GM19351 (cell line): ENCODE data around the gene IQCK.

ENCODE experiments used
- ATAC-seq: cut with Tn5 transposase; IDR thresholded peaks from one replicate; pipeline ENCODE4 v1.9.1; 2021; ENCODE audit warnings: mild to moderate bottlenecking, moderate library complexity; ENCODE audit not compliant: unreplicated experiment

IQCK gene

DNA sequence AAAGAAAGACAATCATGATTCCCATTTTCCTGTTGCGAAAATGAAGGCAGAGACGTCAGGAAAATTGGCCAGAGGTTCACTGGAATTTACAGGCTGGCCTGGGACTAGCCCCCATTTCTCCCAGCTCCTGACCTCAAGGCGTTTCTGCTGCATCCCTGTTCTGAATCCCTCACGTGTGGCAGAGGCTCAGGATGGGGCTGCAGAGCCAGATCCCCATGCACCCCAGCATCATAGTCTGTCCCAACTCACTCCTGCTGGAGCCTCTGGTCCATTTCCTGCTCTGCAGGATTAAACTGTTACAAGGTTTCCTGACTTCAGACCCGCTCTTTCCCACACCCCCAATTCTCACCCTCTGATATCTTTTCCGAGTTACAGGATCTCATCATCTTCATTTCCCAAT lies 163.7 kb downstream of the IQCK start:
- no peak for ATAC-seq

DNA sequence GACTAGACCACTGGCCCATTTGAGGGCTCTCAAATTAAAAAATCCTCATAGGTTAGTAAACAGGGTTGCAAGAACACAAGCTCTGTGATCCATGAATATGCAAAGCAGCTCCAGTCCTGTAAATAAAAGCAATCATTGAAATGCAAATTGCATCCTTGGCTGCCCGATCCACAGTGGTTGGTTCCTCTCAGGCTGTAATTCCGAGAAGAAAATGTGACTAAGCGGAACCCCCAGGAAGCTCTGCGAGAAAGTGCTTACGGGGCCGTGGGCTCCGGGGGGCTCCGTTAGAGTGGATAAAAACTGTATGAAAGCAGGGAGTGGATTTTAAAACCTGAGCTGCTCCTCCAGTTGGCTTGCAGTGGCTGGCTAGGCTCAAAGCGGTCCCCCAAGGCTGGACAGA lies 164.1 kb downstream of the IQCK start:
- ATAC-seq, result no peak

DNA sequence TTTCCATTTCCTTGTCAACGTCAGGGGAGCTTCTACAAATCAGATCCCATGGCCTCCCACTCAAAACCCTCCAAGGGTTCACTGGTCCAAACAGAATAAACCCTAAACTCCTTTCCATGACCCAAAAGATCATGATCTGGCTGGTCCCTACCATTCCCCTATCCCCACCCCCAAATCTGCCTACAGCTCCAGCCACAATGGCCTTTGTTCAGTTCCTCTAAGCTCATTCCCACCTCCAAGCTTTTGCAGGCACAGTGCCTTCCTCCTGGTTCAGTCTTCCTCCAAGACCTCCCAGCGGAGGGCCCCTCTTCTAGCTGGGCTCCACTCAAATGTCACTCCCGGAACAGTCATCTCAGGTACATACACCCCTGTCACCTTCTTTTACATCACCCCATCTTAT lies 164.6 kb downstream of the IQCK start:
- no peak for ATAC-seq

DNA sequence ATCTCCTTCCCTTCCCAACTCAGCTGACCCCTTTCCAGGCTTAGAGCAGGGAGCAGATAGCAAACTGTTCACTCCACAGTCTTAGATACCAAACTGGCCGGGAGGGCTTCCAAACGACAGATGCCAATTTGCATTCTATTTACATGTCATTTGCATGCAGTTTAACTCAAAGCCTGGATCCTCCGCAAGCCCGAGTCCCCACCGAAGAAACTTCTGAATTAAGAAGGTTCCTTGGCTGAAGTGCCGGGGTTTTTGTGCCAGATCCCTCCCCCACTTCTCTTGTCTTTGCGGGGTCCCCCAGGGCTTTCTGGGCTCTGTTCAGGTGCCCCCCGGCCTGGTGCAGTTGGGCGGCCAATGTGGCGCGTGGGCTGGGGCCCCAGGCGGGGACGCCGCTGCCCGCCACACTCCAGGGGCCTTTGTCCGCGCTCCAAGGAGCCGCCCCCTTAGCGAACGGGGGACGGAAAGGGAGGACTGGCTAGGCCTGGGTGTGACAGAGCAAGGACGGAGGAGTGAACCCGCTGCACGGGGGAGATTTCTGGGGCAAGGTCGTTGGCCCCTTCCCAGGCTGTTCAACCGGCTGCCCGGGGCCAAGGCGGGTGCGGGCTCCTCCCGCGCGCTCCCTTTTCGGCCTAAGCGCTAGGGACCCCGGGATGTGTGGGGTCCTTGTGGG lies 165.4 kb downstream of the IQCK start:
- no peak for ATAC-seq

DNA sequence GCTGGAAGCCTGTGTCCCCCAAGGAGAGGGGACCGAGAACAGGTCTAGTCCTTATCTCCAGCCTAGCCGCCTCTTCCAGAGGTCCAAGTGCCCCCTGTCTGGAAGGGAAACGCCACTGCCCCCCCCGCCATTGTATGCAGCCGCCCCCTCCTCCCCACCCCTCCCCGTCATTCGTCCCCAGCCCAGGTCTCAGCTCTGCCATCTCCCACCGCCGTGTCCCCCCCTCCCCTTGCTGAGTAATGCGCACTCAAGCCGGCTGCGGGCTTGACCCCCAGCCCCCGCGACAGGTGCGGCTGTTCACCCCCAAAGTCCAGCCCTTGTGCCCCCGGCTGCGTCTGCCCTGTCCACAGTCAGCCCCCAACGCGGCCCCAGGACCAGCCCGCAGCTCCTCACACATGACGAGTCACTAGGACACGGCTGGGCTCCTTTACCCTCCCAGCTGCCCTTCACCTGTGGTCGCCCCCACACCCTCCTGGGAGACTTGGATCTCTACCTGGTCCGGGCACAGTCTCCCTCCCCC lies 166.0 kb downstream of the IQCK start:
- no peak for ATAC-seq

DNA sequence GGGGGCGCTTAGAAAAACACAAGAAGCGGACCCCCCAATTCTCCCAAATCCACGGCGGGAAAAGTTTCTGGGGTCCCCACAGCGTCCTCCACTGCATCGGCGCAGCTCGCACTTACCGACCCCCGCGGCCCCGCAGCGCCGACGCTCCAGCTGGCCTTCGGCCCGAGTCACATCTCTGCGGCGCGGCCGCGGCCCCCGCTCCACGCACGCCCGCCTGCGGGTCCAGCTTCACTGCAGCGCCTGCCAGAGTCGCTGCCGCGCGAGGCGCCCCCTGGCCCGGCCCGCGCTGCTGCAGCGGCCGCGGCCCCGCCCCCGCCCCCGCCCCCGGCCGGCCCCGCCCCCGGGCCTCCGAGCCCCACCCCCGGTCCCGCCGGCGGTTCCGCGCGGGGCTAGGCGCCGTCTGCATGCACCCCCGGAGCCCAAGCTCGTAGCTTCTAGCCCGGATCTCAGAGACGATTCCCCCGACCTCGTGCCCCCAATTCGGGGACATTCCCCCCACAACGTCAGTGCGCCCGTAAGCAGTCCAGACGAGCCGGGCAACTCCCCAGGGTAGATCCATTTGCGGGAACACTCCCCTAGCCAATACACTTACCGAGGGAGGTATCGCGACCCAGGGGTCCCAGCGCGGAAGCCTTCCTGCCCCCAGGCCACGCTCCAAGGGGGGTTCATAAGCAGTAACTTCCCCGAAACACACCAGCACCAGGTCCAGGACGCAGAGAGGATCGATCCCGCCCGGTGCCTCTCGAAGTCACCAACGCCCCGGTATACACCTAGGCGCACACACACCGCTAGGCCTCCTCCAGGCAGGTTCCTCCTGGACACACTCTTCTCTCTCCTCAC lies 166.8 kb downstream of the IQCK start, which contains the start of gene GPRC5B:
Gene GPRC5B, minus strand, starts transcription at position 238 of the 840 bp plus-strand sequence. CDS start 12,003 bp downstream, outside the sequence.
- no peak for ATAC-seq

GRCh38 chr16:19885451-19886072 lies 167.5 kb downstream of the IQCK start:
- no peak for ATAC-seq

- ATAC-seq, result peak; percentile 78
Measured at GRCh38 chr16:19886073-19886941, 168.2 kb downstream of the IQCK start.

GRCh38 chr16:19888834-19889233 lies 170.8 kb downstream of the IQCK start:
- ATAC-seq, result no peak

GRCh38 chr16:19890901-19891300 lies 172.8 kb downstream of the IQCK start:
- no peak for ATAC-seq

DNA sequence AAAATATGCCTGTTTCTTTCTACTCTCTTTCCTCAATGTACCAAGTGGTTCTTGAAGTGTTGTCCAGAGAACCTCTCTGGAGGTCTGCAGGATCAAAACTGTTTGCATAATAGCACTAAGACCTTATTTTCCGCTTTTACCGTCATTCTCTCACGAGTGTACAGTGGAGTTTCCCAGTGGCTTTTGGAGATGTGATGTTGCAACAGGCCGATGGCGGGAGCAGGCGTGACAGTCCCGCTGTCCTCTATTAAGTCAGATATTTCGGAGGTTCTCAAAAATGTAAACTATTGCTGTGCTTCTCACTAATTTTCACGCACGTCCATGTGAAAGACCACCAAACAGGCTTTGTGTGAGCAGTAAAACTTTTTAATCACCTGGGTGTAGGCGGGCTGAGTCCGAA lies 174.8 kb downstream of the IQCK start:
- no peak for ATAC-seq

DNA sequence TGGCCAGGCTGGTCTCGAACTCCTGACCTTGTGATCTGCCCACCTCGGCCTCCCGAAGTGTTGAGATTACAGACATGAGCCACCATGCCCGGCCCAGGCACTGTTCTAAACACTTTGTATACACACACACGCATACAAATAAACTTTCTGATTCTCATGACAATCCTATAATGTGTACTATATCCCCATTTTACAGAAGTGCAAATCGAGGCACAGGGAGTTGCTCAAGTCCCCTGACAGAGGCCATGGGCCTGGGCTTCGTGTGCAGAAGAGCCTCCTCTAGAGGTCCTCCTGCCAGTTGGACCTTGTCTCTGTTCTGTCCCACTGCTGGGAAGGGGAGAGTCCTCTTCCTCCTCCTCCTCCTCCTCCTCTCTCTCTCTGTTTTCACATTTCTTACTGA lies 176.5 kb downstream of the IQCK start:
- no peak for ATAC-seq

DNA sequence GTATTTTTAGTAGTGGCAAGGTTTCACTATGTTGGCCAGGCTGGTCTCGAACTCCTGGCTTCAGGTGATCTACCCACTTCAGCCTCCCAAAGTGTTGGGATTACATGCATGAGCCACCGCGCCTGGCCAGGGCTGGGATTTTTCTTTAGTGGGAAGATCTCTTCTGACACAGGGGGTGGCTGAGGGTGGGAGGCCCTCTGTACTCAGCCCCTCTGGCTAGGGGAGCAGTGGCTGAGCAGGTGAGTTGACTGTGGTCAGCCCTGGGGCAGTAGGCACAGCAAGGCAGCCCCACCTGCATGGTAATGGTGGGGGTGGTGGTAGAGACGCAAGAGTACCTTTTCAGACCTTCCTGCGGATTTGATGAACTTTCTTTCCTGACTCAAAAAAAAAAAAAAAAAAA lies 178.9 kb downstream of the IQCK start:
- no peak for ATAC-seq

DNA sequence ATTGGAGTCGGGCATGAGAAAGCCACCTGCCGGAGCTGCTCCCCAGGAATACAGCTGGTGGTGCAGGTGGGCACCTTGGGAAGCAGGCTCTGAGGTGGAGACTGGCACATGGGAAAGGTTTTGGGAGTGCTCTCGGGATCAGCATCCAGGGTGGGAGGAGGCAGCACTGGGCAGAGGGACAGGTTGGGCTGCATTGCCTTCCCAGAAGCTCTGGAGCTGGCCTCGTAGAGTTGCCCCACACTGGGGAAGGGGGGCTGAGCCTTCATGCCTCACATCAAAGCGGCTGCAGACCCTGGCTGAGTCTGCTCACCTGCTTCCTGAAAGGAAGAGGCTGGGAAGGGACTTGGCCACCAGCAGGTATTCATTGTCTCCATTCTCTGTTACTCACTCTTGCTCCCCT lies 180.1 kb downstream of the IQCK start:
- ATAC-seq, result no peak

GRCh38 chr16:19898924-19899604 lies 181.0 kb downstream of the IQCK start:
- peak; percentile 62 for ATAC-seq

- no peak for ATAC-seq
Measured at GRCh38 chr16:19899605-19899955, 181.5 kb downstream of the IQCK start.

DNA sequence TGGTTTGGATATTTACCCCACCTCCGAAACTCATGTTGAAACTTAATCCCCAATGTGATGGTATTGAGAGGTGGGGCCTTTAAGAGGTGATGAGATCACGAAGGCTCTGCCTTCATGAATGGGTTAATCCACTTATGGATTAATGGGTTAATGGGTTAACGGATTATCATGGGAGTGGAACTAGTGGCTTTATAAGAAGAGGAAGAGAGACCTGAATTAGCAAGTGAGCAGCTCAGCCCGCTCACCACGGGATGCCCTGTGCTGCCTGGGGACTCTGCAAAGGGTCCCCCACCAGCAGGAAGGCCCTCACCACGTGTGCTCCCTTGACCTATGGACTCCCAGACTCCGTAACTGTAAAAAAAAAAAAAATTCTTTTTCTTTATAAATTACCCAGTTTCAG lies 183.1 kb downstream of the IQCK start:
- no peak for ATAC-seq

DNA sequence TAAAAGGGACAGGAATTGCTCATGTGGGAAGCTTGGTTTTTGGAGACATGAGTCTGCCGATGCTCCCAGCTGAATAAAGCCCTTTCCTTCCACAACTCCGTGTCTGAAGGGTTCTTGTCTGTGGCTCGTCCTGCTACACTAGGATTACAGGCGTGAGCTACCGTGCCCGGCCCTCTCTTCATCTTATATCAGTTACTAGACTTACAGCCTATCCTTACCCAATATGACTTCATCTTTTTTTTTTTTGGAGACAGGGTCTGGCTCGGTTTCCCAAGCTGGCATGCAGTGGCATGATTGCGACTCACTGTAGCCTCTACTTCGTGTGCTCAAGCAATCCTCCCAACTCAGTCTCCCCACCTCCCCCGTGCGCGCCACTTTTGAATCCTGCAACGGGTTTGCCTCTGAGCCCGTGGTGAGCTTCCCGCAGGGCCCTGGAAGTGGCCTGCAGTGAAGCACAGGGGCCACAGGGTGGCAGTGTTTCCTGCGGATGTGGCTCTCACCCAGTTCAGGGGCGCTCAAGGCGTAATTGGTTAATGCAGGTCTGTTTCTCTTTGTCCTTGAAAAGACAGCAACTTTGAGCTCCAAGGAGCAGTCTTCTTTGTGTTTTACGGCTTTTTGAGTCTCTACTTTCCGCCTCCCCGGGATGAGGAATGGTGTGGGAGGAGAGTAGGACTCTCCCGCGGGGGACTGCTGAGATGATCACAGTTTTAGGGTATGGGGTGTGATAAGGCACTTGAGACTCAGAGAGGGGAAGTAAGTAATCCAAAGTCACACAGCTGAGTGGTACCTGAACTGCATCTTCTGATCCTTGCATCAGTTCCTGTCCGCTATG lies 189.3 kb downstream of the IQCK start:
- peak; percentile 93 for ATAC-seq
